Fibroblast of lung (primary cell): ENCODE data around the gene CMIP.

ENCODE experiments used
- EZH2 ChIP-seq: IDR thresholded peaks from 2 replicates; pipeline ENCODE4 v1.5.1; 2012; ENCODE audit warnings: low read length, control low read depth, mild to moderate bottlenecking; ENCODE audit errors: missing control alignments
- TF ChIP-seq, protein P1 (sequence below), 2 donors: IDR thresholded peaks in 1 of 2; conservative IDR thresholded peaks in 1 of 2; 1 replicate in 1 of 2; 2 replicates in 1 of 2; pipeline ENCODE4 v1.5.1; 2011 to 2012; ENCODE audit warnings: low read length in 2 of 2, control low read depth in 1 of 2, inconsistent platforms in 1 of 2, low read depth in 1 of 2, mild to moderate bottlenecking in 1 of 2

DNA sequence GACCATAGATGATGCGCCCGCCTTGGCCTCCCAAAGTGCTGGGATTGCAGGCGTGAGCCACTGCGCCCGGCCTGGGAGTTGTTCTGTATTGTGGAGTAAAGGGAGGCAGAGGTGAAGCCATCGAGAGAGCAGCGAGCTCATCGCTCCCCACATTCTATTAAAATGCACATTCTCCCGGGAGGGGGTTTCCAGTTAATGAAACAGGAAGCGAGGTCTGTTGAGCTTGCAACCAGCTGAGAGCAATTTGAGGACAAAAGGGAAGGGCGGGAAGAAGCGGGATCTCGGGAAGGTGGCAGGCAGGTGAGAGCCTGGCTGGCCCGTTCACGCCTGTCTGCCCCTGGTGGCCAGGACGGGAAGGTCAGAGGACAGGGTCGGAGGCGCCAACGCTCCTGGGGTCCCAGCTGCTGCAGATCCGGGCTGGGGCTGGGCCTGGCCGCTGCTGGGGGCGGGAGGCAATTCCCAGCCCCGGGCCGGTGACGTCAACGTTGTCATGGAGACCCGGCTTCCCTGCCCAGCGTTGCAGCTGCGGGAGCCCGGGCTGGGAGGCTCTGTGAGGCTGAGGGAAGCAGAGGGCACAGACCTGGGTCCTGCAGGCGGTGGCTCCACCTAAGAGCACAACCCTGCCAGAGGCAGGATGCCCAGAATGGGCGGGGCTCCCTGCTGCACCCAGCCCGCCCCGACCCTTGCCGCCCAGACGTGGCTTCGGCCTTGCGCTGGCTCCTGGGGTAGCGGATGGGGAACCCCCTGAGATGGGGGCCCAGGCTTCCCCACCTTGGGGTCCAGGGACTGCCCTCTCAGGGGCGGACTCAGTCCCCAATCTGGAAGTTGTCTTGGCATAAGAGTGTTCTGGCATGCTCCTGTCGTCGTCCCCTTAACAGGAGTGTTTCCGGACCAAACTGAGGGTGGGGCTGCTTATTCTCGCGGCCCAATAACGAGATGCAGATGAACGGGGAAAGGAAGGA is 285.8 kb downstream of the CMIP start:
- TF ChIP-seq, protein P1, sequence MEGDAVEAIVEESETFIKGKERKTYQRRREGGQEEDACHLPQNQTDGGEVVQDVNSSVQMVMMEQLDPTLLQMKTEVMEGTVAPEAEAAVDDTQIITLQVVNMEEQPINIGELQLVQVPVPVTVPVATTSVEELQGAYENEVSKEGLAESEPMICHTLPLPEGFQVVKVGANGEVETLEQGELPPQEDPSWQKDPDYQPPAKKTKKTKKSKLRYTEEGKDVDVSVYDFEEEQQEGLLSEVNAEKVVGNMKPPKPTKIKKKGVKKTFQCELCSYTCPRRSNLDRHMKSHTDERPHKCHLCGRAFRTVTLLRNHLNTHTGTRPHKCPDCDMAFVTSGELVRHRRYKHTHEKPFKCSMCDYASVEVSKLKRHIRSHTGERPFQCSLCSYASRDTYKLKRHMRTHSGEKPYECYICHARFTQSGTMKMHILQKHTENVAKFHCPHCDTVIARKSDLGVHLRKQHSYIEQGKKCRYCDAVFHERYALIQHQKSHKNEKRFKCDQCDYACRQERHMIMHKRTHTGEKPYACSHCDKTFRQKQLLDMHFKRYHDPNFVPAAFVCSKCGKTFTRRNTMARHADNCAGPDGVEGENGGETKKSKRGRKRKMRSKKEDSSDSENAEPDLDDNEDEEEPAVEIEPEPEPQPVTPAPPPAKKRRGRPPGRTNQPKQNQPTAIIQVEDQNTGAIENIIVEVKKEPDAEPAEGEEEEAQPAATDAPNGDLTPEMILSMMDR (conservative IDR thresholded peaks at IDR 0.05 in 1 of 2, IDR thresholded peaks at IDR 0.05 in 1 of 2; ENCODE audit: low read depth in 1 of 2, low read length in 2 of 2), result peak; percentile 28 to 60
- no peak for TF ChIP-seq EZH2
